Measurements from ENCODE around the gene ZNF765.
A peak's percentile ranks its signal among the peaks of the same experiment; 100 is the strongest.
"Not testable (repeated sequence)": the region's sequence is repeated elsewhere in the genome, so short reads cannot be mapped to it uniquely, and the experiment has no call there.

ZNF765 gene

GRCh38 chr19:53388168-53388567 lies 6.8 kb upstream of the ZNF765 start:
- Histone ChIP-seq H3K4me3 (ENCODE audit: low read length) (no peak overlapping the region), H3K27me3 (ENCODE audit: insufficient read depth, low read length) (no peaks in the 10 kb centered on the region), H3K27ac (ENCODE audit: low read depth, low read length) (no peak overlapping the region), H3K9me3 (ENCODE audit: insufficient read depth, low read depth, low read length) (peaks cover 8% of the 10 kb centered on the region), H3K36me3 (ENCODE audit: insufficient read depth, low read length) (peaks cover 35% of the 10 kb centered on the region), H3K4me1 (ENCODE audit: insufficient read depth, low read length) (no peaks in the 10 kb centered on the region), H3K9ac (ENCODE audit: low read depth, low read length) (no peak overlapping the region)
- WGBS = 100% methylated on average over 2 of the region's 3 CpGs

GRCh38 chr19:53388904-53389303 lies 6.0 kb upstream of the ZNF765 start:
- Histone ChIP-seq H3K27me3 (ENCODE audit: insufficient read depth, low read length) (no peaks in the 10 kb centered on the region), H3K36me3 (ENCODE audit: insufficient read depth, low read length) (peaks cover 28% of the 10 kb centered on the region), H3K27ac (ENCODE audit: low read depth, low read length) (no peak overlapping the region), H3K4me1 (ENCODE audit: insufficient read depth, low read length) (no peaks in the 10 kb centered on the region), H3K4me3 (ENCODE audit: low read length) (no peak overlapping the region), H3K9ac (ENCODE audit: low read depth, low read length) (no peak overlapping the region), H3K9me3 (ENCODE audit: insufficient read depth, low read depth, low read length) (peaks cover under 1% of the 10 kb centered on the region; the same call in 1 of the 2 replicates)
- 98% methylated on average over 5 of the region's 5 CpGs for WGBS

- H3K9ac ChIP-seq (ENCODE audit: low read depth, low read length) = no peak overlapping the region
- H3K9me3 ChIP-seq (ENCODE audit: insufficient read depth, low read depth, low read length) = no peaks in the 10 kb centered on the region
- H3K27me3 ChIP-seq (ENCODE audit: insufficient read depth, low read length) = no peaks in the 10 kb centered on the region
- peak overlapping the region; percentile 18; the same call in 1 of the 2 replicates for H3K4me3 ChIP-seq (ENCODE audit: low read length)
- peaks cover 21% of the 10 kb centered on the region for H3K36me3 ChIP-seq (ENCODE audit: insufficient read depth, low read length)
- peaks cover 3% of the 10 kb centered on the region; the same call in 1 of the 2 replicates for H3K4me1 ChIP-seq (ENCODE audit: insufficient read depth, low read length)
- no peak overlapping the region for H3K27ac ChIP-seq (ENCODE audit: low read depth, low read length)
- 91% methylated on average over 8 of the region's 8 CpGs for WGBS
Measured at GRCh38 chr19:53389571-53389970, 5.4 kb upstream of the ZNF765 start.

GRCh38 chr19:53389978-53390377 lies 5.0 kb upstream of the ZNF765 start:
- Histone ChIP-seq H3K9me3 (ENCODE audit: insufficient read depth, low read depth, low read length) (no peaks in the 10 kb centered on the region), H3K27ac (ENCODE audit: low read depth, low read length) (no peak overlapping the region), H3K4me3 (ENCODE audit: low read length) (peak overlapping the region; percentile 18; the same call in 1 of the 2 replicates), H3K27me3 (ENCODE audit: insufficient read depth, low read length) (no peaks in the 10 kb centered on the region), H3K4me1 (ENCODE audit: insufficient read depth, low read length) (peaks cover 3% of the 10 kb centered on the region; the same call in 1 of the 2 replicates), H3K36me3 (ENCODE audit: insufficient read depth, low read length) (peaks cover 17% of the 10 kb centered on the region), H3K9ac (ENCODE audit: low read depth, low read length) (no peak overlapping the region)
- WGBS = 90% methylated on average over 22 of the region's 22 CpGs

GRCh38 chr19:53394522-53394973 lies 401 bp upstream of the ZNF765 start:
- peaks cover 14% of the 10 kb centered on the region for H3K36me3 ChIP-seq (ENCODE audit: insufficient read depth, low read length)
- peak overlapping the region; percentile 76; the same call in 1 of the 2 replicates for H3K27ac ChIP-seq (ENCODE audit: low read depth, low read length)
- H3K4me3 ChIP-seq (ENCODE audit: low read length) = peak overlapping the region; percentile 98
- WGBS = 5% methylated on average over 18 of the region's 18 CpGs
- H3K4me1 ChIP-seq (ENCODE audit: insufficient read depth, low read length) = peaks cover 9% of the 10 kb centered on the region; the same call in 1 of the 2 replicates
- no peaks in the 10 kb centered on the region for H3K27me3 ChIP-seq (ENCODE audit: insufficient read depth, low read length)
- H3K9ac ChIP-seq (ENCODE audit: low read depth, low read length) = peak overlapping the region; percentile 69
- no peaks in the 10 kb centered on the region for H3K9me3 ChIP-seq (ENCODE audit: insufficient read depth, low read depth, low read length)

- not testable (repeated sequence) for H3K9me3 ChIP-seq (ENCODE audit: insufficient read depth, low read depth, low read length); H3K27ac ChIP-seq (ENCODE audit: low read depth, low read length); H3K27me3 ChIP-seq (ENCODE audit: insufficient read depth, low read length); H3K4me1 ChIP-seq (ENCODE audit: insufficient read depth, low read length)
- Histone ChIP-seq H3K4me3 (ENCODE audit: low read length) (peak overlapping the region; percentile 98), H3K36me3 (ENCODE audit: insufficient read depth, low read length) (peaks cover 27% of the 10 kb centered on the region), H3K9ac (ENCODE audit: low read depth, low read length) (peak overlapping the region; percentile 79; the same call in 1 of the 2 replicates)
- 2% methylated on average over 9 of the region's 9 CpGs for WGBS
Measured at GRCh38 chr19:53395840-53396524, 1.0 kb downstream of the ZNF765 start.

GRCh38 chr19:53396525-53396868 lies 1.5 kb downstream of the ZNF765 start:
- WGBS = 0% methylated on average over 1 of the region's 1 CpG

GRCh38 chr19:53397918-53398317 lies 3.0 kb downstream of the ZNF765 start:
- peaks cover 40% of the 10 kb centered on the region for H3K36me3 ChIP-seq (ENCODE audit: insufficient read depth, low read length)
- H3K4me3 ChIP-seq (ENCODE audit: low read length); H3K27me3 ChIP-seq (ENCODE audit: insufficient read depth, low read length); H3K27ac ChIP-seq (ENCODE audit: low read depth, low read length); H3K9ac ChIP-seq (ENCODE audit: low read depth, low read length); H3K9me3 ChIP-seq (ENCODE audit: insufficient read depth, low read depth, low read length); H3K4me1 ChIP-seq (ENCODE audit: insufficient read depth, low read length): not testable (repeated sequence)
- WGBS = 95% methylated on average over 1 of the region's 1 CpG

More at GRCh38 chr19:53396525-53396868, 1.5 kb downstream of the ZNF765 start:
- Histone ChIP-seq H3K27me3 (ENCODE audit: insufficient read depth, low read length) (no peaks in the 10 kb centered on the region), H3K27ac (ENCODE audit: low read depth, low read length) (no peak overlapping the region), H3K36me3 (ENCODE audit: insufficient read depth, low read length) (peaks cover 30% of the 10 kb centered on the region), H3K9me3 (ENCODE audit: insufficient read depth, low read depth, low read length) (no peaks in the 10 kb centered on the region), H3K9ac (ENCODE audit: low read depth, low read length) (no peak overlapping the region), H3K4me3 (ENCODE audit: low read length) (peak overlapping the region; percentile 98), H3K4me1 (ENCODE audit: insufficient read depth, low read length) (peaks cover 9% of the 10 kb centered on the region; the same call in 1 of the 2 replicates)

GRCh38 chr19:53409505-53410204 lies 14.7 kb downstream of the ZNF765 start:
- Histone ChIP-seq H3K36me3 (ENCODE audit: insufficient read depth, low read length) (peaks cover 59% of the 10 kb centered on the region), H3K27ac (ENCODE audit: low read depth, low read length) (no peak overlapping the region), H3K9ac (ENCODE audit: low read depth, low read length) (no peak overlapping the region), H3K9me3 (ENCODE audit: insufficient read depth, low read depth, low read length) (peaks cover 53% of the 10 kb centered on the region), H3K4me1 (ENCODE audit: insufficient read depth, low read length) (no peaks in the 10 kb centered on the region), H3K27me3 (ENCODE audit: insufficient read depth, low read length) (no peaks in the 10 kb centered on the region), H3K4me3 (ENCODE audit: low read length) (no peak overlapping the region)
- WGBS = 83% methylated on average over 4 of the region's 7 CpGs

GRCh38 chr19:53420520-53421315 lies 25.8 kb downstream of the ZNF765 start:
- H3K27me3 ChIP-seq (ENCODE audit: insufficient read depth, low read length); H3K4me3 ChIP-seq (ENCODE audit: low read length); H3K9ac ChIP-seq (ENCODE audit: low read depth, low read length); H3K9me3 ChIP-seq (ENCODE audit: insufficient read depth, low read depth, low read length); H3K36me3 ChIP-seq (ENCODE audit: insufficient read depth, low read length); H3K4me1 ChIP-seq (ENCODE audit: insufficient read depth, low read length): not testable (repeated sequence)
- H3K27ac ChIP-seq (ENCODE audit: low read depth, low read length) = peak overlapping the region; percentile 45; the same call in 1 of the 2 replicates
- WGBS = 79% methylated on average over 11 of the region's 11 CpGs

GRCh38 chr19:53422551-53422950 lies 27.6 kb downstream of the ZNF765 start:
- H3K9me3 ChIP-seq (ENCODE audit: insufficient read depth, low read depth, low read length) = no peaks in the 10 kb centered on the region
- H3K36me3 ChIP-seq (ENCODE audit: insufficient read depth, low read length) = no peaks in the 10 kb centered on the region
- no peak overlapping the region for H3K27ac ChIP-seq (ENCODE audit: low read depth, low read length)
- WGBS = 91% methylated on average over 5 of the region's 5 CpGs
- H3K4me1 ChIP-seq (ENCODE audit: insufficient read depth, low read length) = peaks cover 4% of the 10 kb centered on the region
- no peak overlapping the region for H3K4me3 ChIP-seq (ENCODE audit: low read length)
- H3K27me3 ChIP-seq (ENCODE audit: insufficient read depth, low read length) = no peaks in the 10 kb centered on the region
- no peak overlapping the region for H3K9ac ChIP-seq (ENCODE audit: low read depth, low read length)

Measured in HUES64 (cell line).